Aorta (tissue), 5 donors: ENCODE results near the gene SPTBN1. TPM values are rescaled to one million over a fixed set of nuclear protein-coding genes. Genes with fewer than 3 reads are reported as not detected.
A peak's percentile ranks its signal among the peaks of the same experiment; 100 is the strongest.

ENCODE experiments used
- ATAC-seq: fragments of 200-7000 bp; cut with Tn5 transposase; one replicate; pipeline ENCODE4 v1.9.1; 2022; ENCODE audit warnings: moderate library complexity; ENCODE audit not compliant: low FRiP score
- DNase-seq, 2 donors: peaks; one replicate each; pipeline ENCODE4 v3.0.0-alpha.2; 2020
- H3K27ac ChIP-seq, 2 donors: one replicate each; pipeline ENCODE4 v1.5.1; 2013; ENCODE audit warnings: low read length in 2 of 2, mild to moderate bottlenecking in 2 of 2, moderate library complexity in 2 of 2, control low read depth in 1 of 2, inconsistent platforms in 1 of 2, low read depth in 1 of 2
- H3K27me3 ChIP-seq, 2 donors: one replicate each; pipeline ENCODE4 v1.6.1; 2013; ENCODE audit warnings: control low read depth in 1 of 2, low read length in 1 of 2, mild to moderate bottlenecking in 1 of 2, moderate library complexity in 1 of 2; ENCODE audit not compliant: insufficient read depth in 2 of 2, control insufficient read depth in 1 of 2
- H3K36me3 ChIP-seq, 2 donors: one replicate each; pipeline ENCODE4 v1.6.1; 2013; ENCODE audit warnings: control low read depth in 1 of 2, low read length in 1 of 2, mild to moderate bottlenecking in 1 of 2; ENCODE audit not compliant: insufficient read depth in 2 of 2, control insufficient read depth in 1 of 2
- H3K4me1 ChIP-seq, 2 donors: one replicate each; pipeline ENCODE4 v1.6.1; 2013; ENCODE audit warnings: low read length in 2 of 2, control low read depth in 1 of 2, mild to moderate bottlenecking in 1 of 2, moderate library complexity in 1 of 2; ENCODE audit not compliant: insufficient read depth in 2 of 2, control insufficient read depth in 1 of 2
- H3K4me3 ChIP-seq, 2 donors: one replicate each; pipeline ENCODE4 v1.5.1; 2013; ENCODE audit warnings: low read length in 2 of 2, control low read depth in 1 of 2, mild to moderate bottlenecking in 1 of 2
- H3K9me3 ChIP-seq: one replicate; pipeline ENCODE4 v1.6.1; 2013; ENCODE audit warnings: mild to moderate bottlenecking, low read length; ENCODE audit not compliant: control insufficient read depth
- WGBS, 2 donors: extraction: QIAGEN DNeasy Blood & Tissue Kit; methylation state at CpG; one replicate each; pipeline ENCODE4 v1.1.7; 2013; 5-methylcytosine and 5-hydroxymethylcytosine counted together
- intact Hi-C, 2 donors: fragments of 100-400 bp; cut with DNase I; formaldehyde crosslinking; loops; one replicate each; pipeline versions ENCODE4 v1.14.2 to v1.15.0; 2022
- polyA plus RNA-seq, 2 donors: library from polyadenylated mRNA; stranded (reverse); fragments of 200-250 nt; gene quantifications; one replicate each; pipeline ENCODE4 v1.2.3, GENCODE V29; 2013
- total RNA-seq, 2 donors: library from RNA; stranded (reverse); fragmentation: NEBNext Ultra II Directional; extraction: Animal tissue kit (Norgen Biotek cat#: 25700); gene quantifications; one replicate each; pipeline ENCODE4 v1.2.1, GENCODE V29; 2021
- donor health status: healthy with polysubstance abuse.
- donor health status: Bipolar disorder and iron deficiency.
- donor health status: DM: no; HTN: no; CAD: no.
- donor health status: DM: no; HTN: no; CAD: no.
- donor health status: DM: yes; HTN: yes; CAD: no.

The SPTBN1 gene
- total and polyA plus RNA-seq, 4 donors, result 84.9 to 540 (median 218) TPM

- ATAC-seq, result no peak
- intact Hi-C loops, result no loop called here
- no peak overlapping the region for H3K27ac ChIP-seq
- no peak for DNase-seq
- no peak overlapping the region for H3K4me3 ChIP-seq
- no peaks in the 10 kb centered on the region for H3K27me3 ChIP-seq
- peaks cover 2 to 4% of the 10 kb centered on the region in 2 donors for H3K4me1 ChIP-seq
- H3K9me3 ChIP-seq, result no peaks in the 10 kb centered on the region
- WGBS, 2 donors, result 91 to 92% methylated on average over 3 of the region's 3 CpGs
- peaks cover 0 to 6% of the 10 kb centered on the region in 2 donors for H3K36me3 ChIP-seq
These were observed 182.0 kb downstream of the SPTBN1 start for GRCh38 chr2:54638103-54638502.

DNA sequence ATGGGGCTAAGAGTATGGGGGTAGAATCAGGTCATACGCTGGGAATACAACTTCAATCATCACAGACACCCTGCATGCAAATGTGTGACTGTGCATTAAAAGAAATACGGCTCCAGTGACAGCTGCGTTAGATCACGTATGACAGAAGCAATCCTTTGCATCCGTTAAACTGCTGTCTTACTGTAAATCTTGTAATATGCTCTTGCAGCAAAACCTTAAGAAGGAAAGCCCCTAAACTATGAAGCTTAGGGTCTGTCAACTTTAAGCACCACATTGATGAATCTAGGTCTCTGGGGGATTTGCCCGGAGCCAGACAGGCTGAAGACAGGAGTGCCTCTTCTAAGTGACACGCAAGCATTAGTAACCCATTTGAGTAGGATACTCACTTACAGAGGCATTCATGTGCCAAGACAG lies 182.7 kb downstream of the SPTBN1 start:
- H3K36me3 ChIP-seq, result peaks cover 0 to 6% of the 10 kb centered on the region in 2 donors
- no peaks in the 10 kb centered on the region for H3K9me3 ChIP-seq
- DNase-seq (no peak), ATAC-seq (no peak)
- H3K4me1 ChIP-seq, result peaks cover 2 to 4% of the 10 kb centered on the region in 2 donors
- no peaks in the 10 kb centered on the region for H3K27me3 ChIP-seq
- H3K4me3 ChIP-seq, result no peak overlapping the region
- WGBS, 2 donors, result 68 to 70% methylated on average over 7 of the region's 7 CpGs
- H3K27ac ChIP-seq, result peak overlapping the region; percentile 5 to 56
- intact Hi-C loops, result no loop called here

DNA sequence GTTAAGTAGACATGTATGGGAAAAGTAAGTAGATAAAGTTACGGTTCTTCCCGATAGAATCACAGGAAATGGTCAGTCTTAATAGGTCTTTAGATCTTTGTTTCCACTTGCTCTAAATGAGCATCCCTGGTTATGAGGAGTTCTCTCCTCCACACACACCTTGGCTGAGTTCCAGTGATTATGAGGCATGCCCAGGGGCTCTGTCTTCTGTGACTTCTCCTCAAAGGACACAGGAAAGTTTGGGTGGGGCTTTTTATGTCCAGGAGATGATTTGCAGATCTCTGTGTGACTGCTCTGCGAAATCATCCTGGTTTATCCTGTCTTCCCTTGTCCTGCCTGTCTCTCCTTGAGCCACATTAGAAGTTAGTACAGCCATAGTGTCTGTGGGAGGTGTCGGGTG lies 183.5 kb downstream of the SPTBN1 start:
- intact Hi-C loops, result loop anchor here in 1 of 2 donors (5.0 kb wide), 1 partner anchor 478 kb away; no protein-coding TSS in a partner anchor
- peaks cover 3 to 6% of the 10 kb centered on the region in 2 donors for H3K36me3 ChIP-seq
- no peak overlapping the region for H3K27ac ChIP-seq
- no peaks in the 10 kb centered on the region for H3K27me3 ChIP-seq
- H3K4me3 ChIP-seq, result no peak overlapping the region
- no peaks in the 10 kb centered on the region for H3K9me3 ChIP-seq
- H3K4me1 ChIP-seq, result peaks cover 2 to 4% of the 10 kb centered on the region in 2 donors
- ATAC-seq (no peak), DNase-seq (no peak)
- 92 to 95% methylated on average over 4 of the region's 4 CpGs for WGBS, 2 donors

GRCh38 chr2:54640834-54641540 lies 184.9 kb downstream of the SPTBN1 start:
- Histone ChIP-seq H3K4me1 (peaks cover 2 to 4% of the 10 kb centered on the region in 2 donors), H3K27me3 (no peaks in the 10 kb centered on the region)
- intact Hi-C loops, result loop anchor here in 1 of 2 donors (5.0 kb wide), 1 partner anchor 476 kb away; no protein-coding TSS in a partner anchor

GRCh38 chr2:54641988-54642387 lies 185.9 kb downstream of the SPTBN1 start:
- no peak for ATAC-seq
- 52 to 61% methylated on average over 8 of the region's 8 CpGs for WGBS, 2 donors
- H3K4me3 ChIP-seq, result no peak overlapping the region
- peaks cover 8 to 13% of the 10 kb centered on the region in 2 donors for H3K36me3 ChIP-seq
- no peaks in the 10 kb centered on the region for H3K9me3 ChIP-seq
- H3K4me1 ChIP-seq, result peaks cover 0 to 2% of the 10 kb centered on the region in 2 donors
- intact Hi-C loops, result loop anchor here in 1 of 2 donors (5.0 kb wide), 1 partner anchor 475 kb away; no protein-coding TSS in a partner anchor
- no peak overlapping the region for H3K27ac ChIP-seq
- H3K27me3 ChIP-seq, result no peaks in the 10 kb centered on the region
- DNase-seq, result no peak

More at GRCh38 chr2:54640834-54641540, 184.9 kb downstream of the SPTBN1 start:
- ATAC-seq, result no peak
- WGBS, 2 donors, result 72 to 75% methylated on average over 8 of the region's 8 CpGs
- Histone ChIP-seq H3K4me3 (no peak overlapping the region), H3K9me3 (no peaks in the 10 kb centered on the region), H3K36me3 (peaks cover 6 to 9% of the 10 kb centered on the region in 2 donors), H3K27ac (peak overlapping the region in 1 of 2 donors; percentile 11)
- DNase-seq, result no peak

- peaks cover 8 to 14% of the 10 kb centered on the region in 2 donors for H3K36me3 ChIP-seq
- no peak overlapping the region for H3K4me3 ChIP-seq
- DNase-seq (no peak), ATAC-seq (no peak)
- no peaks in the 10 kb centered on the region for H3K9me3 ChIP-seq
- H3K27me3 ChIP-seq, result no peaks in the 10 kb centered on the region
- 74 to 79% methylated on average over 11 of the region's 11 CpGs for WGBS, 2 donors
- intact Hi-C loops, result loop anchor here in 1 of 2 donors (5.0 kb wide), 1 partner anchor 474 kb away; no protein-coding TSS in a partner anchor
- H3K27ac ChIP-seq, result no peak overlapping the region
- no peaks in the 10 kb centered on the region for H3K4me1 ChIP-seq
These were observed 186.7 kb downstream of the SPTBN1 start for GRCh38 chr2:54642677-54643430.

DNA sequence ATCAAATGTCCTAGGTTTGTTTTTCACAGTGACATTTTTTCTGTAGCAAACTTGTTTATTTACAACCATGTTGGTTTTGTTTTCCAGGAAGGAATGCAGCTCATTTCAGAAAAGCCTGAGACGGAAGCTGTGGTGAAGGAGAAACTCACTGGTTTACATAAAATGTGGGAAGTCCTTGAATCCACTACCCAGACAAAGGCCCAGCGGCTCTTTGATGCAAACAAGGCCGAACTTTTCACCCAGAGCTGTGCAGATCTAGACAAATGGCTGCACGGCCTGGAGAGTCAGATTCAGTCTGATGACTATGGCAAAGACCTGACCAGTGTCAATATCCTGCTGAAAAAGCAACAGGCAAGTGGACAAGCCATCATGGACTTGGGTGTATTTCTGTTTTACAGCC lies 188.1 kb downstream of the SPTBN1 start:
- H3K27ac ChIP-seq, result no peak overlapping the region
- H3K27me3 ChIP-seq, result no peaks in the 10 kb centered on the region
- 82 to 83% methylated on average over 4 of the region's 4 CpGs for WGBS, 2 donors
- peaks cover 4 to 24% of the 10 kb centered on the region in 2 donors for H3K36me3 ChIP-seq
- no peak for ATAC-seq
- H3K9me3 ChIP-seq, result no peaks in the 10 kb centered on the region
- DNase-seq, result no peak
- no peak overlapping the region for H3K4me3 ChIP-seq
- H3K4me1 ChIP-seq, result no peaks in the 10 kb centered on the region
- intact Hi-C loops, result loop anchor here in 1 of 2 donors (5.0 kb wide), 1 partner anchor 473 kb away; no protein-coding TSS in a partner anchor

GRCh38 chr2:54646170-54646927 lies 190.2 kb downstream of the SPTBN1 start:
- 89 to 90% methylated on average over 16 of the region's 16 CpGs for WGBS, 2 donors
- H3K36me3 ChIP-seq, result peaks cover 12 to 30% of the 10 kb centered on the region in 2 donors
- ATAC-seq, result no peak
- H3K9me3 ChIP-seq, result no peaks in the 10 kb centered on the region
- H3K4me1 ChIP-seq, result no peaks in the 10 kb centered on the region
- intact Hi-C loops, result no loop called here
- no peak overlapping the region for H3K27ac ChIP-seq
- H3K27me3 ChIP-seq, result no peaks in the 10 kb centered on the region
- no peak for DNase-seq
- H3K4me3 ChIP-seq, result no peak overlapping the region
